ENCODE data around the gene SYTL3.

- TF ChIP-seq EZH2phosphoT487 (IDR thresholded peaks at IDR 0.05; ENCODE audit: borderline replicate concordance, low read length), result no peak
- no peak for TF ChIP-seq CTCF (conservative IDR thresholded peaks at IDR 0.05; ENCODE audit: low read depth, low read length)
- TF ChIP-seq EZH2 (IDR thresholded peaks at IDR 0.05; ENCODE audit: low read length, unreplicated experiment), result no peak
These were observed 128.2 kb downstream of the SYTL3 start for GRCh38 chr6:158778005-158778527.

All from PC-3 (cell line).